K562 (cell line): ENCODE measurements around the gene GIMAP7. TPM values are rescaled to one million over a fixed set of nuclear protein-coding genes. Genes with fewer than 3 reads are reported as not detected.

Source experiments
- E2F3 ChIP-seq: fragments of 250-450 bp; sonication (Bioruptor Pico); IDR thresholded peaks from 2 replicates; pipeline ENCODE4 v1.4.0; 2020; ENCODE audit warnings: mild to moderate bottlenecking
- HNRNPL ChIP-seq: fragments of 200-400 bp; formaldehyde crosslinking; IDR thresholded peaks from 2 replicates; pipeline ENCODE4 v1.6.1; 2017; ENCODE audit warnings: low read depth, mild to moderate bottlenecking, low read length
- PHF21A ChIP-seq: fragments of 450-650 bp; IDR thresholded peaks from 2 replicates; pipeline ENCODE4 v1.6.1; 2017; ENCODE audit warnings: low read depth, borderline replicate concordance
- PML ChIP-seq: IDR thresholded peaks from 2 replicates; pipeline ENCODE4 v1.6.1; 2012; ENCODE audit warnings: low read length, inconsistent platforms
- POLR2G ChIP-seq: fragments of 200-400 bp; formaldehyde crosslinking; IDR thresholded peaks from 2 replicates; pipeline ENCODE4 v1.6.1; 2017; ENCODE audit warnings: low read depth, mild to moderate bottlenecking, antibody characterized with exemption, low read length, moderate library complexity
- ZNF507 ChIP-seq: conservative IDR thresholded peaks from 2 replicates; pipeline ENCODE4 v1.6.1; 2017; ENCODE audit warnings: missing genetic modification characterization, missing compliant biosample characterization
- polyA plus RNA-seq, 8 experiments: library from polyadenylated mRNA; depleted of rRNA in 4 of 8; stranded (reverse) in 5 of 8; unstranded in 3 of 8; fragments of >200 nt; fragmentation: Nextera tagmentation in 2 of 8; fragmentation: Illumina TruSeq in 1 of 8; extraction: Ambion mirVana in 2 of 8; extraction: Trizol in 1 of 8; gene quantifications; 2 replicates each; pipeline versions ENCODE4 v1.2.1 to v1.2.3, GENCODE V29; 2011 to 2014; ENCODE audit warnings: inconsistent platforms in 1 of 8, missing spikeins in 1 of 8
- total RNA-seq, 7 experiments: library from RNA; depleted of rRNA in 6 of 7; stranded (reverse); fragments of >200 nt in 6 of 7; fragmentation: Illumina TruSeq in 2 of 7; extraction: Trizol in 2 of 7; gene quantifications; 2 replicates each; pipeline versions ENCODE4 v1.2.1 to v1.2.3, GENCODE V29; 2011 to 2021; ENCODE audit warnings: low replicate concordance in 1 of 7
- TF ChIP-seq, protein P1 (sequence below), 2 experiments: fragments of 450-650 bp in 1 of 2; sonication (generic) in 1 of 2; formaldehyde crosslinking in 1 of 2; IDR thresholded peaks; 2 replicates each; pipeline versions ENCODE4 v1.7.1 to v1.9.0; 2016 to 2022; ENCODE audit warnings: inconsistent platforms in 1 of 2, mild to moderate bottlenecking in 1 of 2, missing genetic modification reagents in 1 of 2
- TF ChIP-seq, protein P2 (sequence below), 3 experiments: fragments of 200-800 bp in 1 of 3; fragments of 250-450 bp in 1 of 3; fragments of 450-650 bp in 1 of 3; sonication (Bioruptor Pico) in 1 of 3; sonication (Bioruptor generic) in 1 of 3; formaldehyde crosslinking in 1 of 3; IDR thresholded peaks; 2 replicates each; pipeline versions ENCODE4 v1.6.1 to v1.8.0; 2016 to 2022; ENCODE audit warnings: mild to moderate bottlenecking in 2 of 3, missing genetic modification characterization in 2 of 3, missing compliant biosample characterization in 1 of 3, moderate library complexity in 1 of 3
- TF ChIP-seq, protein P3 (sequence below), 2 experiments: fragments of 450-650 bp in 1 of 2; sonication (generic) in 1 of 2; formaldehyde crosslinking in 1 of 2; IDR thresholded peaks in 1 of 2; conservative IDR thresholded peaks in 1 of 2; 2 replicates each; pipeline versions ENCODE4 v1.6.1 to v1.8.1; 2016 to 2023; ENCODE audit warnings: mild to moderate bottlenecking in 2 of 2, moderate library complexity in 2 of 2, inconsistent platforms in 1 of 2, missing genetic modification reagents in 1 of 2

GIMAP7 gene
- total and polyA plus RNA-seq, 9 of the 15 experiments (the other 6 are each of a cell fraction or from before 2014, with no cell fraction given) = 0.42 TPM; not detected in 8

DNA sequence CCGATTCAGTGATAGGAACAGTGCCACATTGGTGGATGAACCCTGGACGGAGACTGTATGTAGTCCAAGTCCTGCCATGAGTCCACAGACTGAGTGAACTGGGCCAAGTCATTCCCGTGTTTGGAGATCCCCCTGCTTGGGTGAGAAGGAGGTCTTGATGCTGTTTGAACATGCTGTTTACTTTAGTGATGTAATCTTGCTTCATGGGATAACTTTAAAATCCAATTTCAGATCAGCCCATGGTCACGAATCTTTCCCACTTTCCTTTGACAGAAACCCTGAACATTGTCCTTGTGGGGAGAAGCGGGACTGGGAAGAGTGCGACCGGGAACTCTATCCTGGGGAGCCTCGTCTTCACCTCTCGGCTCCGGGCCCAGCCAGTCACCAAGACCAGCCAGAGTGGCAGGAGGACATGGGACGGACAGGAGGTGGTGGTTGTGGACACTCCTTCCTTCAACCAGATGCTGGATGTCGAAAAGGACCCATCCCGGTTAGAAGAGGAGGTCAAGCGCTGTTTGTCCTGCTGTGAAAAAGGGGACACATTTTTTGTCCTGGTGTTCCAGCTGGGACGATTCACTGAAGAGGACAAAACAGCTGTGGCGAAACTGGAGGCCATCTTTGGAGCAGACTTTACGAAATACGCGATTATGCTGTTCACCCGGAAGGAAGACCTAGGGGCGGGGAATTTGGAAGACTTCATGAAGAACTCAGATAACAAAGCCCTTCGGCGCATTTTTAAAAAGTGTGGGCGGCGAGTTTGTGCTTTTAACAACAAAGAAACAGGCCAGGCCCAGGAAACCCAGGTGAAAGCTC lies 37.6 kb upstream of the GIMAP7 start (continued):
- TF ChIP-seq, protein P1, sequence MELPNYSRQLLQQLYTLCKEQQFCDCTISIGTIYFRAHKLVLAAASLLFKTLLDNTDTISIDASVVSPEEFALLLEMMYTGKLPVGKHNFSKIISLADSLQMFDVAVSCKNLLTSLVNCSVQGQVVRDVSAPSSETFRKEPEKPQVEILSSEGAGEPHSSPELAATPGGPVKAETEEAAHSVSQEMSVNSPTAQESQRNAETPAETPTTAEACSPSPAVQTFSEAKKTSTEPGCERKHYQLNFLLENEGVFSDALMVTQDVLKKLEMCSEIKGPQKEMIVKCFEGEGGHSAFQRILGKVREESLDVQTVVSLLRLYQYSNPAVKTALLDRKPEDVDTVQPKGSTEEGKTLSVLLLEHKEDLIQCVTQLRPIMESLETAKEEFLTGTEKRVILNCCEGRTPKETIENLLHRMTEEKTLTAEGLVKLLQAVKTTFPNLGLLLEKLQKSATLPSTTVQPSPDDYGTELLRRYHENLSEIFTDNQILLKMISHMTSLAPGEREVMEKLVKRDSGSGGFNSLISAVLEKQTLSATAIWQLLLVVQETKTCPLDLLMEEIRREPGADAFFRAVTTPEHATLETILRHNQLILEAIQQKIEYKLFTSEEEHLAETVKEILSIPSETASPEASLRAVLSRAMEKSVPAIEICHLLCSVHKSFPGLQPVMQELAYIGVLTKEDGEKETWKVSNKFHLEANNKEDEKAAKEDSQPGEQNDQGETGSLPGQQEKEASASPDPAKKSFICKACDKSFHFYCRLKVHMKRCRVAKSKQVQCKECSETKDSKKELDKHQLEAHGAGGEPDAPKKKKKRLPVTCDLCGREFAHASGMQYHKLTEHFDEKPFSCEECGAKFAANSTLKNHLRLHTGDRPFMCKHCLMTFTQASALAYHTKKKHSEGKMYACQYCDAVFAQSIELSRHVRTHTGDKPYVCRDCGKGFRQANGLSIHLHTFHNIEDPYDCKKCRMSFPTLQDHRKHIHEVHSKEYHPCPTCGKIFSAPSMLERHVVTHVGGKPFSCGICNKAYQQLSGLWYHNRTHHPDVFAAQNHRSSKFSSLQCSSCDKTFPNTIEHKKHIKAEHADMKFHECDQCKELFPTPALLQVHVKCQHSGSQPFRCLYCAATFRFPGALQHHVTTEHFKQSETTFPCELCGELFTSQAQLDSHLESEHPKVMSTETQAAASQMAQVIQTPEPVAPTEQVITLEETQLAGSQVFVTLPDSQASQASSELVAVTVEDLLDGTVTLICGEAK (IDR thresholded peaks at IDR 0.05) = peak; percentile 50
- TF ChIP-seq, protein P1 (CRISPR knock-in tag; IDR thresholded peaks at IDR 0.05) = no peak
- TF ChIP-seq, protein P2, sequence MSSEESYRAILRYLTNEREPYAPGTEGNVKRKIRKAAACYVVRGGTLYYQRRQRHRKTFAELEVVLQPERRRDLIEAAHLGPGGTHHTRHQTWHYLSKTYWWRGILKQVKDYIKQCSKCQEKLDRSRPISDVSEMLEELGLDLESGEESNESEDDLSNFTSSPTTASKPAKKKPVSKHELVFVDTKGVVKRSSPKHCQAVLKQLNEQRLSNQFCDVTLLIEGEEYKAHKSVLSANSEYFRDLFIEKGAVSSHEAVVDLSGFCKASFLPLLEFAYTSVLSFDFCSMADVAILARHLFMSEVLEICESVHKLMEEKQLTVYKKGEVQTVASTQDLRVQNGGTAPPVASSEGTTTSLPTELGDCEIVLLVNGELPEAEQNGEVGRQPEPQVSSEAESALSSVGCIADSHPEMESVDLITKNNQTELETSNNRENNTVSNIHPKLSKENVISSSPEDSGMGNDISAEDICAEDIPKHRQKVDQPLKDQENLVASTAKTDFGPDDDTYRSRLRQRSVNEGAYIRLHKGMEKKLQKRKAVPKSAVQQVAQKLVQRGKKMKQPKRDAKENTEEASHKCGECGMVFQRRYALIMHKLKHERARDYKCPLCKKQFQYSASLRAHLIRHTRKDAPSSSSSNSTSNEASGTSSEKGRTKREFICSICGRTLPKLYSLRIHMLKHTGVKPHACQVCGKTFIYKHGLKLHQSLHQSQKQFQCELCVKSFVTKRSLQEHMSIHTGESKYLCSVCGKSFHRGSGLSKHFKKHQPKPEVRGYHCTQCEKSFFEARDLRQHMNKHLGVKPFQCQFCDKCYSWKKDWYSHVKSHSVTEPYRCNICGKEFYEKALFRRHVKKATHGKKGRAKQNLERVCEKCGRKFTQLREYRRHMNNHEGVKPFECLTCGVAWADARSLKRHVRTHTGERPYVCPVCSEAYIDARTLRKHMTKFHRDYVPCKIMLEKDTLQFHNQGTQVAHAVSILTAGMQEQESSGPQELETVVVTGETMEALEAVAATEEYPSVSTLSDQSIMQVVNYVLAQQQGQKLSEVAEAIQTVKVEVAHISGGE (CRISPR knock-in tag; IDR thresholded peaks at IDR 0.05) = 0 out of 6 replicates have a peak, but pooled peaks of 1 of the 3 experiments have one; percentile 28
- TF ChIP-seq HNRNPL = no peak
- TF ChIP-seq, protein P3, sequence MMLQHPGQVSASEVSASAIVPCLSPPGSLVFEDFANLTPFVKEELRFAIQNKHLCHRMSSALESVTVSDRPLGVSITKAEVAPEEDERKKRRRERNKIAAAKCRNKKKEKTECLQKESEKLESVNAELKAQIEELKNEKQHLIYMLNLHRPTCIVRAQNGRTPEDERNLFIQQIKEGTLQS (IDR thresholded peaks at IDR 0.05) = no peak
- TF ChIP-seq, protein P3 (CRISPR knock-in tag; conservative IDR thresholded peaks at IDR 0.05) = no peak
- TF ChIP-seq PHF21A = no peak
- no peak for TF ChIP-seq ZNF507 (tag)
- no peak for TF ChIP-seq POLR2G
- TF ChIP-seq PML = no peak
- TF ChIP-seq E2F3 = no peak
